Measurements from ENCODE around the gene CANT1. TPM values are rescaled to one million over a fixed set of nuclear protein-coding genes. Genes with fewer than 3 reads are reported as not detected.
A peak's percentile ranks its signal among the peaks of the same experiment; 100 is the strongest.

CANT1 gene
- total and polyA plus RNA-seq, 5 experiments from 2014 or later: 6.1 to 34.6 (median 9.4) TPM

DNA sequence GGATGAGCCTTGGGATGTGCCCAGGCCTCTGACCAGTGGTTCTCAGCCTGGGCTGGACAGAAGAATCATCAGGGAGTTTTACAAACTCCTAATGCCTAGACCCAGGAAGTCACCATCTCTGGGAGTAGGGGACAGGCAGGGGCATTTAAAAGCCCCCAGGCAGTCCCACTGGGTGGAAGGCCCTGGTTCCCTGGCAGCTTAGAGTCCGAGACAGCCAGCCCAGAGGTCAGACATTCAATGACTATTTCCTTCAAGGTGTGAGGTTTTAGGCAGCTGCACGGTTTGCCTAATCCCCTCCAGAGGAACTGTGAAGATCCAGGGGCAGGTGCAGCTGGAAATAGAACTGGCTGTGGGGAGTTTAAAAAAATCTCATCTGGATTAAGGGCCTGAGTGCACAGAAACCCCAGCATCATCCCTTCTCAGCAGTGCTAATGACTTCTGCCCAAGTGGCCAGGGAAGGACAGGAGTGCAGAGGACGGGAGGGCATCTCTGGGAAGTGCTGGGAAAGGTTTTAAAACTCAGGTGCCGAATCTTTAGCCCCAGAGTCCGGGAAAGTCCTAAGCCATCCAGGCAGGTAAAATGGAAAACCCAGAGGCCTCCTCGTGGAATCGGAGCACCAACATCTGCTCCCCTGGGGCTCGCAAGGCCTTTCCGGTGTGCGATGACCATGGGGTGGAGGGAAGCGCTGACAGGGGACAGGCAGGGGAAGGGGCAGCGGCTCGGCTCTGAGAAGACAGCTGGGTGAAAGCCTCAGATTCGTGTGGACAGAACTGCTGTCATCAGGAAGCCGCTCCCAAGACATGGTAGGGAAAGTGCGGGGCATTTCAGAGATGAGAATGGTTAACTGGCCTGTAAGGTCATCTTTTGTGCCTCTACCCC, 28.3 kb downstream of the CANT1 start:
- H3K27me3 Mint-ChIP-seq: no peaks in the 10 kb centered on the region
- H3K4me1 Mint-ChIP-seq: peaks cover 7 to 35% (median 21%) of the 10 kb centered on the region in 4 donors
- peaks cover 0 to 3% (median 0%) of the 10 kb centered on the region in 3 donors for H3K36me3 Mint-ChIP-seq
- no peak for ATAC-seq
- H3K9me3 Mint-ChIP-seq: no peaks in the 10 kb centered on the region
- H3K27ac Mint-ChIP-seq: peak overlapping the region in 3 of 10 donors; percentile 27 to 48 (median 46)
- peak overlapping the region in 1 of 10 donors; percentile 38 for H3K4me3 Mint-ChIP-seq
- no peak for DNase-seq
- POLR2A ChIA-PET: interaction anchor here (1.2 kb wide), 1 partner anchor 29 kb away, joined by 4 read pairs; the partner anchor contains the start of gene CANT1

DNA sequence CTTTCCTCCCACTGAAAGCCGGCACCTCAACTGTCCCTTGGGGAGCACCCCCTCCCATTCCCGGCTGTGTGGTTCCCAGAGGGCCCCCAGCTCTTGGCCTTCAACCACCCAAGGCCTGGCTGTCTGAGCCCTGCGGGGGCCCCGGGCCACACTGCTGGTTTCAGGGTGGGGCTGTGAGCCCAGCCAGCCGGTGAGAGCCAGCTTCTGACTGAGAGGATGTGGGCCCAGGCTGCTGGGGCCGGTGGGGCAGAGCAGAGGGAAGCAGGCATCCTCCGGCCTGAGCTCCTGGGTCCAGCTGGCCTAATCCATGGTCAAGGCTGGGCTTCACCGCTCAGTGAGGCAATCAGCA, 29.0 kb downstream of the CANT1 start:
- Mint-ChIP-seq H3K36me3 (peaks cover 0 to 9% (median 0%) of the 10 kb centered on the region in 3 donors), H3K9me3 (no peaks in the 10 kb centered on the region), H3K27ac (peak overlapping the region in 6 of 10 donors; percentile 37 to 97 (median 88)), H3K4me1 (peaks cover 7 to 32% (median 18%) of the 10 kb centered on the region in 4 donors), H3K4me3 (peak overlapping the region in 2 of 10 donors; percentile 38 to 72), H3K27me3 (no peaks in the 10 kb centered on the region)
- no peak for DNase-seq
- POLR2A ChIA-PET: interaction anchor here (1.2 kb wide), 1 partner anchor 29 kb away, joined by 4 read pairs; the partner anchor contains the start of gene CANT1
- no peak for ATAC-seq

DNA sequence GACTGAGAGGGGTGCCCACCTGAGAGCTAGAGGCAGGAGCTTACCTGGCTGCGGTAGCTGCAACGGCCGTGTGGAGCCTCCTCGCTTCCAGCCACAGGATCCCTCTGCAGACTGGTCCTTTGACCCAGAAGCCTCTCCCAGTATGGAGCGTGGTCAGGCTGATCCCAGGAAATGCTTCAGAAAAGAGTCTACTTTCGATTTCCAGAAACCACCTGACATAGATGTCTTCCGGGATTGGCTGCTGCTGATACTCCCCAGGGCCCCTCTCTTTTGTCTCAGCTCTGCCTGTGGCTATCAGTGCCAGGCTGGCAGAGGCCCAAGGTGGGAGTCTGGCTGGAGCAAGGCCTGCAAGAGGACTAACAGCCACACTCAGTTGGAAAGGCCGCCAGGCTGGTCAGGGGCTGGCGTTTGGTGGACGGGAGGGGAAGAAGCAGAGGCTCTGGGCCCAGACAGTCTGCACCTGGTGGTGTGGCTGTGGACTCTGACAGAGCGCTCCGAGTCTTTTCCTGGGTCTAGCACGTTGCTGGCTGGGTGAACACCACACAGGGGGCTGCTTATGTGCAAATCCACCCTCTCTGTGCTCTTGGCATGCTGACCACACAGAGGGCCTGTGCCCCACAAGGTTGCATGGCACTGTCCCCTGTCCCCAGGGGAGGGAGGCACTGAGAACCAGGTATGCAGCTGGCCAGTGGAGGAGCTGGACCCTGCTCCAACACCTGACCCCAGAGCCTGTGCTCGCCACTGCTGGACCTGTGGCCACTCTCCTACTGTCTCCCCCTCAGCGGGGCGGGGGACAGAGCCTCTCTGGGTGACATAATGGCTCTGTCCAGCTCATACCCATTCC, 29.6 kb downstream of the CANT1 start, which contains the start of gene LGALS3BP:
TSS of gene LGALS3BP (minus strand) at position 144 of the 844 bp plus-strand sequence. CDS start 2,732 bp downstream, outside the sequence.
- DNase-seq (peak in 9 of 10 donors; percentile 13 to 77 (median 32)), ATAC-seq (peak; percentile 87 to 93)
- Mint-ChIP-seq H3K9me3 (no peaks in the 10 kb centered on the region), H3K27me3 (no peaks in the 10 kb centered on the region), H3K27ac (peak within 1 kb of the TSS; percentile 80 to 97 (median 92)), H3K36me3 (peaks cover 0 to 9% (median 0%) of the 10 kb centered on the region in 3 donors), H3K4me1 (peaks cover 7 to 32% (median 19%) of the 10 kb centered on the region in 4 donors), H3K4me3 (peak within 1 kb of the TSS; percentile 71 to 91 (median 81))
- POLR2A ChIA-PET: interaction anchor here (1.0 to 1.2 kb wide), 4 partner anchors 9 to 94 kb away, joined by 3 to 4 read pairs (median 3); partner anchors contain the start of genes CANT1 and ENGASE

DNA sequence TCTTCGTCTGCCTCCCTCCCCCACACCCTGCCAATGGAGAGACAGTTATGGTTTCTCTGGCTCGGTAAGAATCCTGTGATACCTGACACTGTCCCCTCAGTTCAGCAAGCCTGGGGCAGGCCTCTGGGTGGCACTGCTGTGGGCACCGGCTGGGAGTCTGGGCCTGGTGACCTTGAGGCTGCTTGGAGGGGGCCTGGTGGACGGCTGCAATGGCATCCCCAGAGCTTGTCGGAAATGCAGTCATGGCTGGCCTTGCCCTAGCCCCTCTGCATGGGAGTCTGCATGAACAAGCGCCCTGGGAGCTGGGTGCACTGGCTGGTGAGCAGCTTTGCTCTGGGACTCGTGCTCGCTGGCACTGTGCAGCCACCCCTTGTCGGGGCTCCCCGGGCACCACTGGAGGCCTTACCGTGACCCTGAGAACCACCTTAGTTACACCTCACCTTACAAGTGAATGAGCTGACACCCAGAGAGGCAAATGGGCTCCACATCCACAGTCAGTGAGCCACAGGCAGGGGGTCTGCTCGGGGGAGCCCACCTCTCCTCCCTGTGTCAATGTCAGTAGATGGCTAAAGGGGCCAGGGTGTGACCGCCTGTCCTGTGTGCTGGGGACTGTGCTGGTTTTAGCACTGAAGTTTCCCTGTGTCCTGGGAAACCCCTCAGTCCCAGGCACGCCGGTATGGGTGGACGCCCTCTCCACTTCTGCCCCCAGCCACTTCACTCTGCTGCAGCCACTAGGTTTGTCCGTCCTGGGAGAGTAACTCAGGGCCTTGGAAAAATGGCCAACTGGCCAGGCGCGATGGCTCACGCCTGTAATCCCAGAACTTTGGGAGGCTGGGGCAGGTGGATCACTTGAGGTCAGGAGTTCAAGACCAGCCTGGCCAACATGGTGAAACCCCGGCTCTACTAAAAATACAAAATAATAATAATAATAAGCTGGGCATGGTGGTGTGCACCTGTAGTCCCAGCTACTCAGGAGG, 31.3 kb downstream of the CANT1 start:
- no peak for DNase-seq
- Mint-ChIP-seq H3K9me3 (no peaks in the 10 kb centered on the region), H3K4me1 (peaks cover 7 to 32% (median 20%) of the 10 kb centered on the region in 4 donors), H3K27me3 (no peaks in the 10 kb centered on the region), H3K27ac (peak overlapping the region in 7 of 10 donors; percentile 13 to 97 (median 72)), H3K4me3 (peak overlapping the region; percentile 71 to 91 (median 81)), H3K36me3 (peaks cover 0 to 9% (median 0%) of the 10 kb centered on the region in 3 donors)
- POLR2A ChIA-PET: interaction anchor here (1.2 kb wide), 1 partner anchor 96 kb away, joined by 3 read pairs; the partner anchor contains the start of gene ENGASE
- no peak for ATAC-seq

DNA sequence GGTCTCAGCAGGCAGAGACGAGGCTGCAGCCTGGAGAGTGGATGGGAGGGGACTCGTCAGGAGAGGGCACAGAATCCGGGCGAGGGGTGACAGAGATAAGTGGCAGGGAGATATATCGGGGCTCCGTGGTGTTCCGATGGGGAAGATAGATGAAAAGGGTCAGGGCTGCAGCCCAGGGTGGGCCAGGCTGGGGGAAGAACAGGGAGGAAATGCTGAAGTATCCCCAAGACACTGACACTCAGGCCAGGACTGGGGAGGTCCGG, 32.0 kb downstream of the CANT1 start:
- no peaks in the 10 kb centered on the region for H3K9me3 Mint-ChIP-seq
- no peaks in the 10 kb centered on the region for H3K27me3 Mint-ChIP-seq
- ATAC-seq (no peak), DNase-seq (no peak)
- H3K4me3 Mint-ChIP-seq: peak overlapping the region in 8 of 10 donors; percentile 17 to 71 (median 54)
- POLR2A ChIA-PET: no interaction called here
- H3K4me1 Mint-ChIP-seq: peaks cover 7 to 32% (median 20%) of the 10 kb centered on the region in 4 donors
- peak overlapping the region in 7 of 10 donors; percentile 41 to 86 (median 80) for H3K27ac Mint-ChIP-seq
- peaks cover 0 to 9% (median 0%) of the 10 kb centered on the region in 3 donors for H3K36me3 Mint-ChIP-seq

DNA sequence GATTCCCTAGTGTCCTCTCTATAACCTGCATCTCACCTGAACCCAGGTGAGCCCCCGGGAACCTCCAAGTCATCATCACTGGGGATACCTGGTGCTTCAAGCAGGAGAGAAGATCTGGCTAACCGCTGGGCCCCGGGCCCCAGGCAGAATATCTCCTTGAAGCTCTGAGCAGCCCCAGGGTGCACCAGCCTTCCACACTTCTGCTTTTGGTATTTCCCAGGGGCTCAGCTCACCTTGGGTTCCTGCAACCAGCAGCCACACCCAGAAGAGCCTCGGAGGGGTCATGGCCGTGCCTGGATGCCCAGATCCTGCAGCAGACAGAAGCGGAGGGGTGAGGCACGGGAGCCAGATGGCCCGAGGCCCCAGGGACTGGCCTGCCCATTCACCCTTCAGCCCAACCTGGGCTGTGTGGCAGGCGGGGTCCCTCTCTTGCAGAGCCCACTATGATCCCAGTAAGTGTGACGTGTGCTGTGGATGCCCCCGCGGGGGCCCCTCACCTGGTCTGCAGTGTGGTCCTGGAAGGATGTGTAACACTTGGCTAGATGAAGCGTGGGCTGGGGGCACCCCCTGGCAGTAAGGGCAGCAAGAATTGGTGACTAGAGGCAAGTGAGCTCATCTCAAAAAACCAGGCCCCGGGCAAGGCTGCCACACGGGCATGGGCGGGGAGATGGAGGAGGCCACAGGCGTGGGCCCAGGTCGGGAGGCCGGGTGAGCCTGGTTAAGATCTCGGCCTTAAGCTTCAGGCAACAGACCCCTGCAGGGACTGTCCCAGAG, 32.5 kb downstream of the CANT1 start:
- POLR2A ChIA-PET: no interaction called here
- H3K27me3 Mint-ChIP-seq: no peaks in the 10 kb centered on the region

DNA sequence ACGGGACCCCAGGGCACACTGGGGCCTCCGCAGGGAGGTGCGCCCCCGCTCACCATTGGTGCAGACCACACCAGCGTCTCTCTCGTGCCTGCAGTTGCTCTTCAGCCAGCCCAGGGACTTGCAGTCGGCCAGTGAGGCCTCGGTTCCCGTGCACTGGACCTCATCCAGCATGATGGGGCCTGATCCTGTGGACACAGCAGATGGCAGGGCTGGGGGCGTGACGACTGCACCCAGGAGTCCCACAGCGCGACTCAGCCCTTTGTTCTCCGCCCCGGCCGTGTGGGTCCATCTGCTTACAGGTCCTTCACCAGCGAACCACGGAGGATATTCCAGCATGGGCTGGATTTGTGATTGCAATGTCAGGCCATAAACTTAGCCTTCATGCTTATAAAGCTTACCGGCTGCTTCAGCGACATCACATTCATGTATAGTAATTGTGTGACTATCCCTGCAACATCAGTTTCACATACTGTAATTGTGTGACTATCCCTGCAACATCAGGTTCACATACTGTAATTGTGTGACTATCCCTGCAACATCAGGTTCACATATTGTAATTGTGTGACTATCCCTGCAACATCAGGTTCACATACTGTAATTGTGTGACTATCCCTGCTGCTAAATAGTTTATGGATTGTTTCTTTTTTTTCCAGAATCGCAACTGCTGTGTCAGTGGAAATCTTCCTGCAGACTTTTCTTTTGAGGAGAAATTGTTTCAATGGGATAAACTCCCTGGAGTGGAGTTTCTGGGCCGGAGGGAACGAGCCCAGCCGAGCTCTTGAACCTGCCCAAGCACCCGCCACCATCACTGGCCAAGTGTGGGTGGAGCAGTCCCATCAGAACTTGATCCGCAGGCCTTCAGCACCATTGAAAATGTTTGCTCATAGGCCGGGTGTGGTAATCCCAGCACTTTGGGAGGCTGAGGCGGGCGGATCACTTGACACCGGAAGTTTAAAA, 34.7 kb downstream of the CANT1 start:
- POLR2A ChIA-PET: no interaction called here
- Mint-ChIP-seq H3K27me3 (no peaks in the 10 kb centered on the region), H3K27ac (peak overlapping the region in 4 of 10 donors; percentile 8 to 86 (median 42)), H3K9me3 (no peaks in the 10 kb centered on the region), H3K36me3 (peaks cover 0 to 12% (median 0%) of the 10 kb centered on the region in 3 donors), H3K4me1 (peaks cover 16 to 43% (median 25%) of the 10 kb centered on the region in 4 donors), H3K4me3 (no peak overlapping the region)
- DNase-seq (no peak), ATAC-seq (no peak)

More for the DNA sequence above, 32.5 kb downstream of the CANT1 start:
- H3K9me3 Mint-ChIP-seq: no peaks in the 10 kb centered on the region
- H3K4me1 Mint-ChIP-seq: peaks cover 8 to 32% (median 20%) of the 10 kb centered on the region in 4 donors
- ATAC-seq (no peak), DNase-seq (no peak)
- peak overlapping the region in 7 of 10 donors; percentile 41 to 86 (median 80) for H3K27ac Mint-ChIP-seq
- H3K36me3 Mint-ChIP-seq: peaks cover 0 to 9% (median 0%) of the 10 kb centered on the region in 3 donors
- H3K4me3 Mint-ChIP-seq: peak overlapping the region; percentile 12 to 71 (median 52)

DNA sequence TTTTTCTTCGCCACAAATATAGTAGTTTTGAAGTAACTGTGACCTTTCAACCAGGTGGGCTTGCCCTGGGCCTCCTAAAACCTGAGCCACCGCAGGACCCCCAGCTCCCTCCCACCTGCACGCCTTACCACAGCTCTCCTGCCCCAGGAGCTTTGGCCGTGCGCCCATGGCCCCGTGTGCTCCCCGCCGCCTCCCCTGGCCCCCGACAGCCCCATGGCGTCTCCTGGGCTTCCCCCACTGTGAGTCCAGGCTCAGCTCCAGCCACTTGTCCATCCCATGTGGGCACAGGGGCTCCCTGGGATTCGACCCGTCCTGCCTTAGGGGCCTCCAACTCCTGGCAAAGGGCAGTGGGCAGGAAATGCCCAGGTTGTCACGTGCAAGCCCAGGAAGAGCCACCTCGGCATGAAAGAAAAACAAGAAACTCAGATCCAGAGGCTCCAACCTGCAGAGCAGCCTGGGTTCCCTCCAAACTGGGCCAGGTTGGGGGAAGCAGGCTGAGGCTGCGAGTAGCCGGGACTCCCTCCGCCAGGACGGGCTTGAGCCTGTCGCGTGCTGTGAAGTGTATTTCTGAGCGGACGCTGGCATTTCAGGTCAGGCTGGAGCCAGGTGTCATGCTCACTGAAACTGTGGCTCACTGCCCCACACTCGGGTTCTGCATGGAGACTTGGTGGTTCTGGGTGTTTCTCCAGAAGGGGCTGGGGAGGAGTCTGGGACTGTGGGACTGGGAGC, 35.6 kb downstream of the CANT1 start:
- POLR2A ChIA-PET: no interaction called here
- H3K4me1 Mint-ChIP-seq: peaks cover 16 to 39% (median 24%) of the 10 kb centered on the region in 4 donors
- no peak for DNase-seq
- no peaks in the 10 kb centered on the region for H3K27me3 Mint-ChIP-seq
- no peaks in the 10 kb centered on the region for H3K9me3 Mint-ChIP-seq
- no peak overlapping the region for H3K4me3 Mint-ChIP-seq
- ATAC-seq: no peak
- peaks cover 0 to 12% (median 0%) of the 10 kb centered on the region in 3 donors for H3K36me3 Mint-ChIP-seq
- H3K27ac Mint-ChIP-seq: peak overlapping the region in 1 of 10 donors; percentile 11

DNA sequence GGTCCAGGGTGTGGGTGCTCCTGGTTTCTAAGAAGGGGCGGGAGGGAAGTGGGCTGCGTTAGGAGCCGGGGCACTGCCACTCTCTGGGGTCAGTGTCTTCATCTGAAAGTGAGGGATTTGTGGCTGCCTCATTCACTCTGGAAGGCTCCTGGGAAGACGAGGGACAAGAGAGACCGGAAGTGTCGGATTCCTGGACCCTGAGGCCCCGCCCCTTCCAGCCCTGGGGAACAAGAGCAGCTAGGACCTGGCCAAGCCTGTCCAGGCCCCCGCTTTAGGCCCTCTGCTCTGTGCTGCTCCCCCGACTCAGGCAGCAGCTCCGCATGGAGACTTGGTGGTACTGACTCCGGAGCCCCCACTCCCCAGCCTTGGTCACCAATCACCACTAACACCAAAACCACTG, 36.4 kb downstream of the CANT1 start:
- H3K36me3 Mint-ChIP-seq: peaks cover 0 to 12% (median 0%) of the 10 kb centered on the region in 3 donors
- POLR2A ChIA-PET: no interaction called here
- H3K27me3 Mint-ChIP-seq: no peaks in the 10 kb centered on the region
- no peak overlapping the region for H3K4me3 Mint-ChIP-seq
- peaks cover 16 to 33% (median 23%) of the 10 kb centered on the region in 4 donors for H3K4me1 Mint-ChIP-seq
- no peak overlapping the region for H3K27ac Mint-ChIP-seq
- DNase-seq: no peak
- no peaks in the 10 kb centered on the region for H3K9me3 Mint-ChIP-seq
- ATAC-seq: no peak

All from naive thymus-derived CD8-positive, alpha-beta T cell (primary cell).